ENCODE measurements around the gene PTGIR.

DNA sequence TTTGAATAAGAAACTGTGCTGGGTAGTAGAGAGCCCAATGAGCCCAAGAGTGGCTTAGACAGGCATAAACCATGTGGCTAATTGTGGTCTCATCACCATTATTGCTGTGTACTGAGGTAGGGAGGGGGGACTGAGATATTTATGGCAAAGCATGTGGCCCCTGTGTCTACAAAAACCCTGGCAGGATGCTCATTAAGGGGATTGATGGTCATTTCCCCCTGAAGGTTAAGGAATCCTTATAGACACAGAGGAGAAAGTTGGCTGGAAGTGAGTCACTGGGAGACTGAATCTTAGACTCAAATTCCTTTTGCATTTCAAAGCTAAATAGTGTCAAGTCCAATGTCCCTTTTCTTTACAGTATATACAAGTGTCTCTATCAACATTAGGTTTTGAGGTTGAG lies 45.9 kb upstream of the PTGIR start:
- TF ChIP-seq ZNF121 (CRISPR knock-in tag; IDR thresholded peaks at IDR 0.05) = no peak
- TF ChIP-seq CTCF (IDR thresholded peaks at IDR 0.05) = no peak
- TF ChIP-seq, protein P1, sequence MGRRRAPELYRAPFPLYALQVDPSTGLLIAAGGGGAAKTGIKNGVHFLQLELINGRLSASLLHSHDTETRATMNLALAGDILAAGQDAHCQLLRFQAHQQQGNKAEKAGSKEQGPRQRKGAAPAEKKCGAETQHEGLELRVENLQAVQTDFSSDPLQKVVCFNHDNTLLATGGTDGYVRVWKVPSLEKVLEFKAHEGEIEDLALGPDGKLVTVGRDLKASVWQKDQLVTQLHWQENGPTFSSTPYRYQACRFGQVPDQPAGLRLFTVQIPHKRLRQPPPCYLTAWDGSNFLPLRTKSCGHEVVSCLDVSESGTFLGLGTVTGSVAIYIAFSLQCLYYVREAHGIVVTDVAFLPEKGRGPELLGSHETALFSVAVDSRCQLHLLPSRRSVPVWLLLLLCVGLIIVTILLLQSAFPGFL (CRISPR knock-in tag; IDR thresholded peaks at IDR 0.05; ENCODE audit: borderline replicate concordance) = no peak
- no peak for TF ChIP-seq ZSCAN18 (CRISPR knock-in tag; IDR thresholded peaks at IDR 0.05)
- TF ChIP-seq ETV6 (CRISPR knock-in tag; IDR thresholded peaks at IDR 0.05) = no peak
- TF ChIP-seq TP53 (CRISPR knock-in tag; IDR thresholded peaks at IDR 0.05) = no peak
